ENCODE measurements around the gene VSIG10L2.
"Not testable (repeated sequence)": the region's sequence is repeated elsewhere in the genome, so short reads cannot be mapped to it uniquely, and the experiment has no call there.

The VSIG10L2 gene

GRCh38 chr11:125945797-125946520 is at the start of gene VSIG10L2:
TSS of gene VSIG10L2 (plus strand) at chr11:125946044. CDS start at chr11:125946056, 12 bp downstream.
- no peak for DNase-seq (ENCODE audit: low read depth, low spot score)

- DNase-seq (ENCODE audit: low read depth, low spot score) = no peak
Measured at GRCh38 chr11:125901872-125902271, 44.0 kb upstream of the VSIG10L2 start.

GRCh38 chr11:125902277-125902926 is 43.4 kb upstream of the VSIG10L2 start:
- DNase-seq (ENCODE audit: low read depth, low spot score) = no peak

GRCh38 chr11:125902927-125903710 is 42.7 kb upstream of the VSIG10L2 start, which contains the start of gene PUS3:
TSS of gene PUS3 (minus strand) at chr11:125903206. CDS start at chr11:125896284, 6,922 bp downstream.
- DNase-seq (ENCODE audit: low read depth, low spot score) = peak; percentile 73

- DNase-seq (ENCODE audit: low read depth, low spot score) = no peak
Measured at GRCh38 chr11:125903711-125904659, 41.9 kb upstream of the VSIG10L2 start, which contains the start of gene DDX25. TSS of gene DDX25 (plus strand) at chr11:125904508. CDS start at chr11:125904518, 10 bp downstream.

- DNase-seq (ENCODE audit: low read depth, low spot score) = no peak
Measured at GRCh38 chr11:125904678-125905077, 41.2 kb upstream of the VSIG10L2 start.

- no peak for DNase-seq (ENCODE audit: low read depth, low spot score)
Measured at GRCh38 chr11:125910226-125910849, 35.5 kb upstream of the VSIG10L2 start.

- DNase-seq (ENCODE audit: low read depth, low spot score) = not testable (repeated sequence)
Measured at GRCh38 chr11:125914601-125915000, 31.2 kb upstream of the VSIG10L2 start.

GRCh38 chr11:125916683-125917347 is 29.0 kb upstream of the VSIG10L2 start:
- DNase-seq (ENCODE audit: low read depth, low spot score) = no peak

GRCh38 chr11:125918140-125918840 is 27.6 kb upstream of the VSIG10L2 start:
- DNase-seq (ENCODE audit: low read depth, low spot score) = no peak

- no peak for DNase-seq (ENCODE audit: low read depth, low spot score)
Measured at GRCh38 chr11:125921042-125921441, 24.8 kb upstream of the VSIG10L2 start.

- no peak for DNase-seq (ENCODE audit: low read depth, low spot score)
Measured at GRCh38 chr11:125922156-125922555, 23.7 kb upstream of the VSIG10L2 start.

GRCh38 chr11:125923012-125923579 is 22.7 kb upstream of the VSIG10L2 start:
- no peak for DNase-seq (ENCODE audit: low read depth, low spot score)

- no peak for DNase-seq (ENCODE audit: low read depth, low spot score)
Measured at GRCh38 chr11:125923633-125924032, 22.2 kb upstream of the VSIG10L2 start.

- no peak for DNase-seq (ENCODE audit: low read depth, low spot score)
Measured at GRCh38 chr11:125924384-125925007, 21.3 kb upstream of the VSIG10L2 start.

- DNase-seq (ENCODE audit: low read depth, low spot score) = no peak
Measured at GRCh38 chr11:125925247-125925740, 20.6 kb upstream of the VSIG10L2 start.

GRCh38 chr11:125925804-125926203 is 20.0 kb upstream of the VSIG10L2 start:
- DNase-seq (ENCODE audit: low read depth, low spot score) = no peak

- no peak for DNase-seq (ENCODE audit: low read depth, low spot score)
Measured at GRCh38 chr11:125926682-125927081, 19.2 kb upstream of the VSIG10L2 start.

All from activated naive CD8-positive, alpha-beta T cell treated with anti-CD3 and anti-CD28 coated beads, Interleukin-2, amount 50 U/mL, for 16 hours (primary cell).